ENCODE measurements around the gene SEC24C. TPM values are rescaled to one million over a fixed set of nuclear protein-coding genes. Genes with fewer than 3 reads are reported as not detected.

SEC24C gene
- total and polyA plus RNA-seq, 2 of the 13 experiments (the other 11 are each of a cell fraction or from before 2014, with no cell fraction given): 63.1 to 66.4 TPM

- TF ChIP-seq MAX (IDR thresholded peaks at IDR 0.05): peak; percentile 4; the same call in 1 of the 2 replicates
- TF ChIP-seq NR1H2 (CRISPR knock-in tag; IDR thresholded peaks at IDR 0.05; ENCODE audit: borderline replicate concordance, low read depth): no peak
- peak; percentile 38; the same call in 1 of the 2 replicates for TF ChIP-seq ZNF749 (CRISPR knock-in tag; IDR thresholded peaks at IDR 0.05; ENCODE audit: borderline replicate concordance)
- TF ChIP-seq ZNF782 (CRISPR knock-in tag; IDR thresholded peaks at IDR 0.05; ENCODE audit: borderline replicate concordance): 0 out of 2 replicates have a peak, but pooled peaks have one; percentile 7
- 0 out of 2 replicates have a peak, but pooled peaks have one; percentile 33 for TF ChIP-seq ZBTB44 (CRISPR knock-in tag; IDR thresholded peaks at IDR 0.05)
- peak; percentile 59; the same call in 1 of the 2 replicates for TF ChIP-seq SRY (CRISPR knock-in tag; IDR thresholded peaks at IDR 0.05)
- no peak for TF ChIP-seq TBX3 (IDR thresholded peaks at IDR 0.05; ENCODE audit: borderline replicate concordance)
These were observed 41.7 kb downstream of the SEC24C start (continued) for GRCh38 chr10:73785721-73786511.

GRCh38 chr10:73786512-73786885, 42.3 kb downstream of the SEC24C start:
- BruUV-seq (replicated peaks): TSS peak; percentile 29
- Histone ChIP-seq H3K9me3 (ENCODE audit: low read length) (no peaks in the 10 kb centered on the region), H3K4me1 (ENCODE audit: insufficient read depth, low read length) (peaks cover 45% of the 10 kb centered on the region), H3K27me3 (ENCODE audit: control insufficient read depth in 1 of 2, insufficient read depth in 2 of 2, low read length in 2 of 2) (no peaks in the 10 kb centered on the region; a peak in 1 of 5 replicates), H3K9ac (ENCODE audit: insufficient read depth, low read depth, low read length) (peak overlapping the region; percentile 75), H3K27ac (ENCODE audit: extremely low read length, insufficient read depth, low read length) (peak overlapping the region; percentile 70), H2AFZ (ENCODE audit: low read length) (no peak overlapping the region), H3K36me3 (replicated peaks in 1 of 2; ENCODE audit: control insufficient read depth in 1 of 2, insufficient read depth in 2 of 2, low read length in 2 of 2) (peaks cover 14 to 24% of the 10 kb centered on the region in 2 experiments), H3K4me3 (replicated peaks in 1 of 3; ENCODE audit: insufficient read depth in 1 of 3, low read depth in 2 of 3, low read length in 3 of 3) (peak overlapping the region; percentile 75 to 95 (median 90)), H3K79me2 (ENCODE audit: insufficient read depth, low read length) (peaks cover 50% of the 10 kb centered on the region), H3K4me2 (ENCODE audit: low read depth, low read length) (peak overlapping the region; percentile 63), H4K20me1 (ENCODE audit: insufficient read depth, low read length) (0 out of 2 replicates have a peak, but pooled peaks cover 2% of the 10 kb centered on the region)
- peak; percentile 11 for ATAC-seq
- in situ Hi-C loops (cut with HindIII; ENCODE audit: extremely low pct_ligation_motif_present, low pct_unique_long_range_greater_than_20kb): no loop called here
- FAIRE-seq: peak; percentile 79
- 0% methylated on average over 2 of the region's 2 CpGs for WGBS (ENCODE audit: low lambda C conversion rate)
- intact Hi-C loops (cut with micrococcal nuclease; ENCODE audit: unreplicated experiment): no loop called here
- DNase-seq (ENCODE audit: low spot score): no peak
- POLR2A ChIA-PET: interaction anchor here (0.6 to 3.7 kb wide), 10 partner anchors 13 to 290 kb away, joined by 3 to 16 read pairs (median 5); partner anchors contain the start of gene PPP3CB
- CTCF ChIA-PET (ENCODE audit: low intra/inter-chr PET ratio, low total read pairs): no interaction called here
- no peak for TF ChIP-seq FOXK2 (IDR thresholded peaks at IDR 0.05)
- TF ChIP-seq ZNF567 (CRISPR knock-in tag; IDR thresholded peaks at IDR 0.05; ENCODE audit: borderline replicate concordance): no peak
- TF ChIP-seq ZNF615 (CRISPR knock-in tag; IDR thresholded peaks at IDR 0.05; ENCODE audit: borderline replicate concordance): no peak
- TF ChIP-seq RARA (CRISPR knock-in tag; IDR thresholded peaks at IDR 0.05): 0 out of 2 replicates have a peak, but pooled peaks have one; percentile 20
- TF ChIP-seq, protein P1, sequence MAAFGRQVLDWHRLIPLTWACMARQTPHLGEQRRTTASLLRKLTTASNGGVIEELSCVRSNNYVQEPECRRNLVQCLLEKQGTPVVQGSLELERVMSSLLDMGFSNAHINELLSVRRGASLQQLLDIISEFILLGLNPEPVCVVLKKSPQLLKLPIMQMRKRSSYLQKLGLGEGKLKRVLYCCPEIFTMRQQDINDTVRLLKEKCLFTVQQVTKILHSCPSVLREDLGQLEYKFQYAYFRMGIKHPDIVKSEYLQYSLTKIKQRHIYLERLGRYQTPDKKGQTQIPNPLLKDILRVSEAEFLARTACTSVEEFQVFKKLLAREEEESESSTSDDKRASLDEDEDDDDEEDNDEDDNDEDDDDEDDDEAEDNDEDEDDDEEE (CRISPR knock-in tag; IDR thresholded peaks at IDR 0.05): 0 out of 2 replicates have a peak, but pooled peaks have one; percentile 43
- 0 out of 2 replicates have a peak, but pooled peaks have one; percentile 1 for TF ChIP-seq MEF2D (CRISPR knock-in tag; IDR thresholded peaks at IDR 0.05)
- TF ChIP-seq RBM39 (IDR thresholded peaks at IDR 0.05; ENCODE audit: low read depth, low read length, poor library complexity, severe bottlenecking): no peak
- no peak for TF ChIP-seq YY1 (IDR thresholded peaks at IDR 0.05; ENCODE audit: insufficient read depth, insufficient replicate concordance, low read depth, low read length)
- no peak for TF ChIP-seq ZNF275 (CRISPR knock-in tag; IDR thresholded peaks at IDR 0.05; ENCODE audit: borderline replicate concordance)
- no peak for TF ChIP-seq ZNF496 (CRISPR knock-in tag; IDR thresholded peaks at IDR 0.05; ENCODE audit: insufficient replicate concordance)
- no peak for TF ChIP-seq CBX1 (IDR thresholded peaks at IDR 0.05; ENCODE audit: low read depth)

Measured in HepG2 (cell line).